KMS-11 (cell line): ENCODE measurements around the gene HK3.

Experiments
- H2AFZ ChIP-seq: fragments of 200-600 bp; sonication (generic); 2 replicates; pipeline ENCODE4 v1.6.1; 2016; ENCODE audit warnings: antibody characterized with exemption, mixed run types, low read depth
- H3K27ac ChIP-seq: fragments of 200-600 bp; sonication (generic); 2 replicates; pipeline ENCODE4 v1.6.1; 2016; ENCODE audit warnings: mild to moderate bottlenecking, mixed run types
- H3K27me3 ChIP-seq: fragments of 200-600 bp; sonication (generic); 2 replicates; pipeline ENCODE4 v1.6.1; 2017; ENCODE audit warnings: mild to moderate bottlenecking, low read depth, mixed run types, moderate library complexity; ENCODE audit not compliant: insufficient read depth
- H3K36me3 ChIP-seq: fragments of 200-600 bp; sonication (generic); 2 replicates; pipeline ENCODE4 v1.6.1; 2017; ENCODE audit warnings: mild to moderate bottlenecking, mixed run types; ENCODE audit not compliant: insufficient read depth
- H3K4me1 ChIP-seq: fragments of 200-600 bp; sonication (generic); 2 replicates; pipeline ENCODE4 v1.6.1; 2016; ENCODE audit warnings: mild to moderate bottlenecking, low read depth, mixed run types; ENCODE audit not compliant: poor library complexity, severe bottlenecking
- H3K4me2 ChIP-seq: fragments of 200-600 bp; sonication (generic); 2 replicates; pipeline ENCODE4 v1.7.0; 2016; ENCODE audit warnings: mild to moderate bottlenecking, mixed run types
- H3K4me3 ChIP-seq: fragments of 200-600 bp; sonication (generic); IDR thresholded peaks from 2 replicates; pipeline ENCODE4 v1.6.1; 2017; ENCODE audit warnings: low read depth, low read length, mixed read lengths; ENCODE audit not compliant: insufficient read depth
- H3K79me2 ChIP-seq: fragments of 200-600 bp; sonication (generic); 2 replicates; pipeline ENCODE4 v1.6.1; 2016; ENCODE audit warnings: low read depth, mixed run types; ENCODE audit not compliant: insufficient read depth
- H3K9ac ChIP-seq: fragments of 200-600 bp; sonication (generic); 2 replicates; pipeline ENCODE4 v1.6.1; 2016; ENCODE audit warnings: mild to moderate bottlenecking, mixed run types
- H4K20me1 ChIP-seq: fragments of 200-600 bp; sonication (generic); 2 replicates; pipeline ENCODE4 v1.6.1; 2016; ENCODE audit warnings: mild to moderate bottlenecking, mixed run types; ENCODE audit not compliant: insufficient read depth
- CTCF ChIP-seq: fragments of 200-600 bp; sonication (generic); conservative IDR thresholded peaks from 2 replicates; pipeline ENCODE4 v1.6.1; 2017; ENCODE audit warnings: low read depth, mild to moderate bottlenecking, antibody characterized with exemption, low read length, moderate library complexity, mixed read lengths

Gene HK3

GRCh38 chr5:176881816-176882566 is 17.2 kb downstream of the HK3 start:
- no peaks in the 10 kb centered on the region for H3K4me1 ChIP-seq
- TF ChIP-seq CTCF, result no peak
- H3K4me3 ChIP-seq, result no peak overlapping the region
- H3K27ac ChIP-seq, result no peak overlapping the region
- H3K36me3 ChIP-seq, result no peaks in the 10 kb centered on the region
- no peak overlapping the region for H3K9ac ChIP-seq
- no peak overlapping the region for H2AFZ ChIP-seq
- H3K27me3 ChIP-seq, result peaks cover 46% of the 10 kb centered on the region
- no peaks in the 10 kb centered on the region for H4K20me1 ChIP-seq
- H3K4me2 ChIP-seq, result no peak overlapping the region
- H3K79me2 ChIP-seq, result no peaks in the 10 kb centered on the region

GRCh38 chr5:176881021-176881749 is 18.0 kb downstream of the HK3 start:
- H3K4me3 ChIP-seq, result no peak overlapping the region
- H3K9ac ChIP-seq, result no peak overlapping the region
- H3K79me2 ChIP-seq, result no peaks in the 10 kb centered on the region
- H3K27me3 ChIP-seq, result peaks cover 50% of the 10 kb centered on the region
- H4K20me1 ChIP-seq, result no peaks in the 10 kb centered on the region
- H2AFZ ChIP-seq, result no peak overlapping the region
- H3K4me1 ChIP-seq, result no peaks in the 10 kb centered on the region
- H3K36me3 ChIP-seq, result no peaks in the 10 kb centered on the region
- no peak overlapping the region for H3K4me2 ChIP-seq
- no peak for TF ChIP-seq CTCF
- no peak overlapping the region for H3K27ac ChIP-seq

GRCh38 chr5:176880366-176881020 is 18.7 kb downstream of the HK3 start:
- no peaks in the 10 kb centered on the region for H3K4me1 ChIP-seq
- H3K79me2 ChIP-seq, result no peaks in the 10 kb centered on the region
- no peak for TF ChIP-seq CTCF
- peaks cover 45% of the 10 kb centered on the region for H3K27me3 ChIP-seq
- H3K4me3 ChIP-seq, result no peak overlapping the region
- H4K20me1 ChIP-seq, result no peaks in the 10 kb centered on the region
- no peak overlapping the region for H2AFZ ChIP-seq
- H3K4me2 ChIP-seq, result no peak overlapping the region
- H3K9ac ChIP-seq, result no peak overlapping the region
- no peak overlapping the region for H3K27ac ChIP-seq
- no peaks in the 10 kb centered on the region for H3K36me3 ChIP-seq

- Histone ChIP-seq H3K4me1 (no peaks in the 10 kb centered on the region), H3K9ac (no peak overlapping the region), H3K79me2 (no peaks in the 10 kb centered on the region), H3K4me3 (no peak overlapping the region), H3K27me3 (peaks cover 40% of the 10 kb centered on the region; the same call in 1 of the 2 replicates), H4K20me1 (no peaks in the 10 kb centered on the region), H2AFZ (no peak overlapping the region), H3K36me3 (no peaks in the 10 kb centered on the region), H3K4me2 (no peak overlapping the region), H3K27ac (no peak overlapping the region)
- TF ChIP-seq CTCF, result no peak
Measured at GRCh38 chr5:176879663-176880361, 19.3 kb downstream of the HK3 start.
